GM19035 (cell line): ENCODE results near the gene PLA2G2D.

Experiments
- ATAC-seq: cut with Tn5 transposase; IDR thresholded peaks from one replicate; pipeline ENCODE4 v1.9.1; 2021; ENCODE audit not compliant: unreplicated experiment

The PLA2G2D gene

GRCh38 chr1:20119347-20119746, at the start of gene PLA2G2D:
TSS of gene PLA2G2D (minus strand) at chr1:20119536. CDS start at chr1:20119498, 38 bp downstream.
- ATAC-seq = no peak

GRCh38 chr1:20168564-20169491, 49.5 kb upstream of the PLA2G2D start:
- no peak for ATAC-seq

- ATAC-seq = no peak
Observed at GRCh38 chr1:20167126-20167525, 47.8 kb upstream of the PLA2G2D start.

GRCh38 chr1:20166051-20166450, 46.7 kb upstream of the PLA2G2D start:
- ATAC-seq = no peak

- ATAC-seq = no peak
Observed at GRCh38 chr1:20165522-20165951, 46.2 kb upstream of the PLA2G2D start.

- ATAC-seq = no peak
Observed at GRCh38 chr1:20164694-20165202, 45.4 kb upstream of the PLA2G2D start.

GRCh38 chr1:20160034-20160433, 40.7 kb upstream of the PLA2G2D start:
- ATAC-seq = no peak

- ATAC-seq = no peak
Observed at GRCh38 chr1:20158358-20159070, 39.2 kb upstream of the PLA2G2D start.

GRCh38 chr1:20154301-20154831, 35.0 kb upstream of the PLA2G2D start:
- no peak for ATAC-seq

- no peak for ATAC-seq
Observed at GRCh38 chr1:20153000-20153418, 33.7 kb upstream of the PLA2G2D start.

- ATAC-seq = no peak
Observed at GRCh38 chr1:20152599-20152930, 33.2 kb upstream of the PLA2G2D start.

- peak; percentile 47 for ATAC-seq
Observed at GRCh38 chr1:20151906-20152598, 32.7 kb upstream of the PLA2G2D start.

- ATAC-seq = no peak
Observed at GRCh38 chr1:20150969-20151368, 31.6 kb upstream of the PLA2G2D start.

GRCh38 chr1:20150326-20150705, 31.0 kb upstream of the PLA2G2D start:
- no peak for ATAC-seq

- no peak for ATAC-seq
Observed at GRCh38 chr1:20149601-20150325, 30.4 kb upstream of the PLA2G2D start.

- ATAC-seq = no peak
Observed at GRCh38 chr1:20148571-20149500, 29.5 kb upstream of the PLA2G2D start.

- ATAC-seq = no peak
Observed at GRCh38 chr1:20147846-20148570, 28.7 kb upstream of the PLA2G2D start.

- ATAC-seq = no peak
Observed at GRCh38 chr1:20143734-20144565, 24.6 kb upstream of the PLA2G2D start.
